Measurements from ENCODE around the gene NCOA7.
A peak's percentile ranks its signal among the peaks of the same experiment; 100 is the strongest.

Gene NCOA7

GRCh38 chr6:125790358-125791150 is at the start of gene NCOA7:
Gene NCOA7 (plus strand): TSS chr6:125790960. CDS start chr6:125815355, 24,395 bp downstream.
- Histone ChIP-seq H3K36me3 (ENCODE audit: control insufficient read depth, insufficient read depth, low read length) (no peaks in the 10 kb centered on the region), H3K27me3 (ENCODE audit: control insufficient read depth, insufficient read depth, low read length) (no peaks in the 10 kb centered on the region), H3K4me3 (ENCODE audit: low read length) (peak within 1 kb of the TSS; percentile 69), H3K9ac (ENCODE audit: low read length) (peak within 1 kb of the TSS; percentile 91), H3K4me1 (ENCODE audit: control insufficient read depth, insufficient read depth, low read length) (peaks cover 14% of the 10 kb centered on the region), H3K9me3 (ENCODE audit: control insufficient read depth, low read length) (no peaks in the 10 kb centered on the region)

GRCh38 chr6:125741336-125741735 is 49.4 kb upstream of the NCOA7 start:
- Histone ChIP-seq H3K4me1 (ENCODE audit: control insufficient read depth, insufficient read depth, low read length) (no peaks in the 10 kb centered on the region), H3K9me3 (ENCODE audit: control insufficient read depth, low read length) (no peaks in the 10 kb centered on the region), H3K4me3 (ENCODE audit: low read length) (no peak overlapping the region), H3K36me3 (ENCODE audit: control insufficient read depth, insufficient read depth, low read length) (no peaks in the 10 kb centered on the region), H3K27me3 (ENCODE audit: control insufficient read depth, insufficient read depth, low read length) (peaks cover 19% of the 10 kb centered on the region), H3K9ac (ENCODE audit: low read length) (no peak overlapping the region)

GRCh38 chr6:125742024-125742423 is 48.7 kb upstream of the NCOA7 start:
- Histone ChIP-seq H3K4me3 (ENCODE audit: low read length) (no peak overlapping the region), H3K27me3 (ENCODE audit: control insufficient read depth, insufficient read depth, low read length) (peaks cover 26% of the 10 kb centered on the region)

GRCh38 chr6:125742464-125743120 is 48.2 kb upstream of the NCOA7 start:
- H3K4me3 ChIP-seq (ENCODE audit: low read length) = no peak overlapping the region
- H3K36me3 ChIP-seq (ENCODE audit: control insufficient read depth, insufficient read depth, low read length) = no peaks in the 10 kb centered on the region
- peaks cover 12% of the 10 kb centered on the region for H3K4me1 ChIP-seq (ENCODE audit: control insufficient read depth, insufficient read depth, low read length)
- no peak overlapping the region for H3K9ac ChIP-seq (ENCODE audit: low read length)
- H3K9me3 ChIP-seq (ENCODE audit: control insufficient read depth, low read length) = no peaks in the 10 kb centered on the region
- H3K27me3 ChIP-seq (ENCODE audit: control insufficient read depth, insufficient read depth, low read length) = peaks cover 32% of the 10 kb centered on the region

More at GRCh38 chr6:125742024-125742423, 48.7 kb upstream of the NCOA7 start:
- Histone ChIP-seq H3K36me3 (ENCODE audit: control insufficient read depth, insufficient read depth, low read length) (no peaks in the 10 kb centered on the region), H3K9ac (ENCODE audit: low read length) (no peak overlapping the region), H3K9me3 (ENCODE audit: control insufficient read depth, low read length) (no peaks in the 10 kb centered on the region), H3K4me1 (ENCODE audit: control insufficient read depth, insufficient read depth, low read length) (peaks cover 6% of the 10 kb centered on the region)

GRCh38 chr6:125743604-125744003 is 47.2 kb upstream of the NCOA7 start:
- Histone ChIP-seq H3K9ac (ENCODE audit: low read length) (no peak overlapping the region), H3K36me3 (ENCODE audit: control insufficient read depth, insufficient read depth, low read length) (no peaks in the 10 kb centered on the region), H3K4me1 (ENCODE audit: control insufficient read depth, insufficient read depth, low read length) (peaks cover 22% of the 10 kb centered on the region), H3K4me3 (ENCODE audit: low read length) (no peak overlapping the region), H3K9me3 (ENCODE audit: control insufficient read depth, low read length) (no peaks in the 10 kb centered on the region), H3K27me3 (ENCODE audit: control insufficient read depth, insufficient read depth, low read length) (peaks cover 42% of the 10 kb centered on the region)

GRCh38 chr6:125745281-125746018 is 45.3 kb upstream of the NCOA7 start:
- H3K9ac ChIP-seq (ENCODE audit: low read length) = no peak overlapping the region
- H3K27me3 ChIP-seq (ENCODE audit: control insufficient read depth, insufficient read depth, low read length) = peaks cover 58% of the 10 kb centered on the region
- no peak overlapping the region for H3K4me3 ChIP-seq (ENCODE audit: low read length)

GRCh38 chr6:125746019-125746414 is 44.7 kb upstream of the NCOA7 start:
- H3K9me3 ChIP-seq (ENCODE audit: control insufficient read depth, low read length) = no peaks in the 10 kb centered on the region
- no peak overlapping the region for H3K9ac ChIP-seq (ENCODE audit: low read length)
- H3K27me3 ChIP-seq (ENCODE audit: control insufficient read depth, insufficient read depth, low read length) = peaks cover 64% of the 10 kb centered on the region
- no peaks in the 10 kb centered on the region for H3K36me3 ChIP-seq (ENCODE audit: control insufficient read depth, insufficient read depth, low read length)
- no peak overlapping the region for H3K4me3 ChIP-seq (ENCODE audit: low read length)
- H3K4me1 ChIP-seq (ENCODE audit: control insufficient read depth, insufficient read depth, low read length) = peaks cover 36% of the 10 kb centered on the region

More at GRCh38 chr6:125745281-125746018, 45.3 kb upstream of the NCOA7 start:
- no peaks in the 10 kb centered on the region for H3K9me3 ChIP-seq (ENCODE audit: control insufficient read depth, low read length)
- H3K36me3 ChIP-seq (ENCODE audit: control insufficient read depth, insufficient read depth, low read length) = no peaks in the 10 kb centered on the region
- peaks cover 36% of the 10 kb centered on the region for H3K4me1 ChIP-seq (ENCODE audit: control insufficient read depth, insufficient read depth, low read length)

GRCh38 chr6:125746731-125747588 is 43.8 kb upstream of the NCOA7 start:
- peaks cover 71% of the 10 kb centered on the region for H3K27me3 ChIP-seq (ENCODE audit: control insufficient read depth, insufficient read depth, low read length)
- no peaks in the 10 kb centered on the region for H3K9me3 ChIP-seq (ENCODE audit: control insufficient read depth, low read length)
- H3K36me3 ChIP-seq (ENCODE audit: control insufficient read depth, insufficient read depth, low read length) = no peaks in the 10 kb centered on the region
- H3K4me3 ChIP-seq (ENCODE audit: low read length) = peak overlapping the region; percentile 34
- H3K9ac ChIP-seq (ENCODE audit: low read length) = peak overlapping the region; percentile 53
- peaks cover 36% of the 10 kb centered on the region for H3K4me1 ChIP-seq (ENCODE audit: control insufficient read depth, insufficient read depth, low read length)

GRCh38 chr6:125747589-125748405 is 43.0 kb upstream of the NCOA7 start:
- H3K9me3 ChIP-seq (ENCODE audit: control insufficient read depth, low read length) = no peaks in the 10 kb centered on the region
- peaks cover 71% of the 10 kb centered on the region for H3K27me3 ChIP-seq (ENCODE audit: control insufficient read depth, insufficient read depth, low read length)

GRCh38 chr6:125748406-125749172 is 42.2 kb upstream of the NCOA7 start:
- Histone ChIP-seq H3K27me3 (ENCODE audit: control insufficient read depth, insufficient read depth, low read length) (peaks cover 70% of the 10 kb centered on the region), H3K36me3 (ENCODE audit: control insufficient read depth, insufficient read depth, low read length) (no peaks in the 10 kb centered on the region), H3K9ac (ENCODE audit: low read length) (peak overlapping the region; percentile 48)

More at GRCh38 chr6:125747589-125748405, 43.0 kb upstream of the NCOA7 start:
- Histone ChIP-seq H3K9ac (ENCODE audit: low read length) (peak overlapping the region; percentile 48), H3K36me3 (ENCODE audit: control insufficient read depth, insufficient read depth, low read length) (no peaks in the 10 kb centered on the region), H3K4me1 (ENCODE audit: control insufficient read depth, insufficient read depth, low read length) (peaks cover 36% of the 10 kb centered on the region), H3K4me3 (ENCODE audit: low read length) (peak overlapping the region; percentile 26)

More at GRCh38 chr6:125748406-125749172, 42.2 kb upstream of the NCOA7 start:
- Histone ChIP-seq H3K4me3 (ENCODE audit: low read length) (peak overlapping the region; percentile 26), H3K4me1 (ENCODE audit: control insufficient read depth, insufficient read depth, low read length) (peaks cover 36% of the 10 kb centered on the region), H3K9me3 (ENCODE audit: control insufficient read depth, low read length) (no peaks in the 10 kb centered on the region)
